Measurements from ENCODE around the gene STX2. TPM values are rescaled to one million over a fixed set of nuclear protein-coding genes. Genes with fewer than 3 reads are reported as not detected.

STX2 gene
- total RNA-seq, 4 donors from 2014 or later = 2.9 to 14.7 (median 4.7) TPM

DNA sequence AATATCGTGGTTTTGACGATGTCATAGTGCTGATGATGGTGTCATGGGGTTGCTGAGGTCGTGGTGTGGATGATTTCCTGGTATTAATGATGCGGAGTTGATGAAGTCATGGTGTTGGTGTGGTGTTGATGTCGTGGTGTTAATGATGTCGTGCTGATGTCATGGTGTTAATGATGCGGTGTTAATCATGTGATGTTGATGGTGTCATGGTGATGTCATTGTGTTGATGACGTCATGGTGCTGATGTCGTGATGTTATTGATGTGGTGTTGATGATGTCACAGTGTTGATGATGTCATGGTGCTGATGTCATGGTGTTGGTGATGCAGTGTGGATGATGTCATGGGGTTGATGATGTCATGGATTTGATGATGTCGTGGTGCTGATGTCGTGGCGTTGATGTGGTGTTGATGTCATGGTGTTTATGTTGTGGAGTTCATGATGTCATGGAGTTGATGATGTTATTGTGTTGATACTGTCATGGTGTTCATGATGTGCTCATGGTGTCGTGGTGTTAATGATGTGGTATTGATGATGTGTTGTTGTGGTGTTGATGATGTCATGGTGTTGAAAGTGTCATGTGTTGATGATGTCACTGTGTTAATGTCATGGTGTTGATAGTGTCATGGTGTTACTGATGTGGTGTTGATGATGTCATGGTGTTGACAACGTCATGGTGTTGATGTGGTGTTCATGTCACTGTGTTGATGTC is 74.4 kb downstream of the STX2 start:
- TF ChIP-seq POLR2A (IDR thresholded peaks at IDR 0.05) = no peak
- TF ChIP-seq, protein P1, sequence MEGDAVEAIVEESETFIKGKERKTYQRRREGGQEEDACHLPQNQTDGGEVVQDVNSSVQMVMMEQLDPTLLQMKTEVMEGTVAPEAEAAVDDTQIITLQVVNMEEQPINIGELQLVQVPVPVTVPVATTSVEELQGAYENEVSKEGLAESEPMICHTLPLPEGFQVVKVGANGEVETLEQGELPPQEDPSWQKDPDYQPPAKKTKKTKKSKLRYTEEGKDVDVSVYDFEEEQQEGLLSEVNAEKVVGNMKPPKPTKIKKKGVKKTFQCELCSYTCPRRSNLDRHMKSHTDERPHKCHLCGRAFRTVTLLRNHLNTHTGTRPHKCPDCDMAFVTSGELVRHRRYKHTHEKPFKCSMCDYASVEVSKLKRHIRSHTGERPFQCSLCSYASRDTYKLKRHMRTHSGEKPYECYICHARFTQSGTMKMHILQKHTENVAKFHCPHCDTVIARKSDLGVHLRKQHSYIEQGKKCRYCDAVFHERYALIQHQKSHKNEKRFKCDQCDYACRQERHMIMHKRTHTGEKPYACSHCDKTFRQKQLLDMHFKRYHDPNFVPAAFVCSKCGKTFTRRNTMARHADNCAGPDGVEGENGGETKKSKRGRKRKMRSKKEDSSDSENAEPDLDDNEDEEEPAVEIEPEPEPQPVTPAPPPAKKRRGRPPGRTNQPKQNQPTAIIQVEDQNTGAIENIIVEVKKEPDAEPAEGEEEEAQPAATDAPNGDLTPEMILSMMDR (IDR thresholded peaks at IDR 0.05) = peak in 1 of 3 donors; percentile 80
- 84 to 95% methylated on average over 14 of the region's 14 CpGs for WGBS, 2 donors
- intact Hi-C loops (cut with DNase I; ENCODE audit: low total_unique reads) = loop anchor here (10.0 kb wide), 1 partner anchor 50 kb away; no protein-coding TSS in a partner anchor
- no peak overlapping the region for H3K4me3 ChIP-seq (ENCODE audit: low read depth, poor library complexity, severe bottlenecking)
- DNase-seq (ENCODE audit: low spot score in 2 of 2) = no peak

DNA sequence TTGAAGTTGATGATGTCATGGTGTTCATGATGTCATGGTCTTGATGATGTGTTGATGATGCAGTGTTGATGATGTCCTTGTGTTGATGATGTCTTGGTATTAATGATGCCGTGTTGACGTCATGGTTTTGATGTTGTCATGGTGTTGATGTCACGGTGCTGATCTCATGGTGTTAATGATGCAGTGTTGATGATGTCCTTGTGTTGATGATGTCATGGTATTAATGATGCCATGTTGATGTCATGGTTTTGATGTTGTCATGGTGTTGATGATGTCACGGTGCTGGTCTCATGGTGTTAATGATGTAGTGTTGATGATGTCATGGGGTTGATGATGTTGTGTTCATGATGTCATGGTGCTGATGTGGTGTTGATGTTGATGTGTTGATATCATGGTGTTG is 75.0 kb downstream of the STX2 start:
- 95 to 97% methylated on average over 4 of the region's 4 CpGs for WGBS, 2 donors
- intact Hi-C loops (cut with DNase I; ENCODE audit: low total_unique reads) = loop anchor here (10.0 kb wide), 1 partner anchor 51 kb away; no protein-coding TSS in a partner anchor
- H3K4me3 ChIP-seq (ENCODE audit: low read depth, poor library complexity, severe bottlenecking) = no peak overlapping the region
- DNase-seq (ENCODE audit: low spot score in 2 of 2) = no peak
- TF ChIP-seq, protein P1 (IDR thresholded peaks at IDR 0.05) = no peak
- TF ChIP-seq POLR2A (IDR thresholded peaks at IDR 0.05) = no peak

DNA sequence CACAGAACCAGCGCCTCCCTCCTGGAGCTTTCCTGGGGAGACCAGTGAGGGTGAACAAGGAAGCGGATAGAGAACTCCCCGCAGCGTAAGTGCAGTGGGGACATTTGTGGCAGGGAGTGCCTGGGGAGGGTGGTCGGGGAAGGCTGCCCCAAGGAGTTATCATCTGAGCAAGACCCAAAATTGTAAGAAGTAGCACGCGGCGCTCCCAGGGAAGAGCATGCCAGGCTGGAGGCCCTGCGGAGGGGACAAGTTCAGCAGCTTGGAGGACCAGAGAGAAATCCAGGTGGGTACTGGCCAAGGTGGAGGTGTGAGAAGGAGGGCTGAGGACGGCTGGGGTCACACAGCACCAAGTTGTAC is 76.8 kb downstream of the STX2 start:
- intact Hi-C loops (cut with DNase I; ENCODE audit: low total_unique reads) = loop anchor here (10.0 kb wide), 1 partner anchor 53 kb away; no protein-coding TSS in a partner anchor
- H3K4me3 ChIP-seq (ENCODE audit: low read depth, poor library complexity, severe bottlenecking) = no peak overlapping the region
- no peak for TF ChIP-seq POLR2A (IDR thresholded peaks at IDR 0.05)
- TF ChIP-seq, protein P1 (IDR thresholded peaks at IDR 0.05) = no peak
- 57 to 76% methylated on average over 10 of the region's 10 CpGs for WGBS, 2 donors
- DNase-seq (ENCODE audit: low spot score in 2 of 2) = no peak

DNA sequence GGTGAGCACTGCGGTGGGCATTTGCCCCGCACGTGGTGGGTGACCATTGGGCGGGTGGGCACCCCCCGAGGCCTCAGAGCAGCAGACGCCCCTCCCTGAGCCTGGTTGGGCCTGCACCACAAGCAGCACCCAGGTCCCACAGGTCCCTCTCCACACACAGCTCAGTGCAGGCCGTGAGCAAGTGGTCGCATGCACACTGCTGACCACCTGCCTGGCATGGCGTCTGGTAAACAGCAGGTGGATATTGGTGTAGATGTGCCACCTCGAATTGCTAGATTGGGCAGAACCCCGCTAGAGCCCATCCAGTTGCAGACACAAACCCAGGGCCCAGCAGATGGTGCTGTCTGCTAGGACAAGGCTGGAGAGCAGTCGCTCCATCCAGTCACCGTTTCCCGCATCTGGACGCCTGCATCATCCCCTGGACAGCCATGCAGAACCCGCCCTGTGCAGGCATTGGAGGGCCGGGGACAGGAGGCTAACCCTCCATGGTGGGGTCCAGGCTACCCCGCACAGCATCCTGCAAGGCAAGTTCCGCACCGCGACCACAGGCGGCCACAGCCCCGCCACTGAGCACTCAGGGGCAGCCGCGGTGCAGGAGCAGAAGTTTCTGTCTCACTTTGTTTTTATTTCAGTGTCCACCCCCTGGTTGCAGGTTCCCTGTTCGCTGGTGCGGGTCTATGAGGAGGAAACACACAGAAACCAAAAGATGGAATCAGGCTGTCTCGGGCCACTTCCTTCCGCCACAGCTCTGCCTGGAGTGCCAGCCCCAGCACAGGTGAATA is 77.3 kb downstream of the STX2 start:
- H3K4me3 ChIP-seq (ENCODE audit: low read depth, poor library complexity, severe bottlenecking) = no peak overlapping the region
- no peak for DNase-seq (ENCODE audit: low spot score in 2 of 2)
- TF ChIP-seq, protein P1 (IDR thresholded peaks at IDR 0.05) = no peak
- 42 to 49% methylated on average over 14 to 24 of the region's 29 CpGs for WGBS, 2 donors
- intact Hi-C loops (cut with DNase I; ENCODE audit: low total_unique reads) = loop anchor here (10.0 kb wide), 1 partner anchor 53 kb away; no protein-coding TSS in a partner anchor

DNA sequence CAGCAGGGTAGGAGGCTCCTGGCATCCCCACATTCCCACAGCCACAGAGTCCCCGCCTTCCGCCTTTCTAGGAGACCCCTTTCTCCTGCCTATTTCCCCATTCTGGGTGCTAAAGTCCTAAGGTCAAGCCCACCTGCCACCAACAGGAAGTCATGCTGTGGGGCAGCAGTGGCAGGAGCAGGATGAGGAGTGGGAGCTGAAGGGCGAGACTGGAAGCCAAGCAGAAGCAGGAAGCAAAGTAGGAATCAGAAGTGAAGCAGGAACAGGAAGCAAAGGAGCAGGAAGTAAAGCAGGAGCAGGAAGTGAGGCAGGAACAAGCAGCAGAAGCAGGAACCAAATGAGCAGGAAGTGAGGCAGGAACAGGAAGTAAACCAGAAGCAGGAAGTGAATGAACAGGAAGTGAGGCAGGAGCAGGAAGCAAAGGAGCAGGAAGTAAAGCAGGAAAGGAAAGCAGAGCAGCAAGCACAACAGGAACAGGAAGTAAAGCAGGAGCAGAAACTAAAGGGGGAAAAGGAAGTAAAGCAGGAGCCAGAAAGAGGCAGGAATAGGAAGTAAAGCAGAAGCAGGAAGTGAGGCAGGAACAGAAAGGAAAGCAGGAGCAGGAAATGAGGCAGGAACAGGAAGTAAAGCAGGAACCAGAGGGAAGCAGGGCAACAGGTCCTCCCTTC is 84.7 kb downstream of the STX2 start:
- WGBS, 2 donors = 91 to 97% methylated on average over 3 of the region's 3 CpGs
- H3K4me3 ChIP-seq (ENCODE audit: low read depth, poor library complexity, severe bottlenecking) = no peak overlapping the region

More for the DNA sequence above, 84.7 kb downstream of the STX2 start:
- intact Hi-C loops (cut with DNase I; ENCODE audit: low total_unique reads) = no loop called here
- TF ChIP-seq, protein P1 (IDR thresholded peaks at IDR 0.05) = no peak
- no peak for TF ChIP-seq POLR2A (IDR thresholded peaks at IDR 0.05)
- DNase-seq (ENCODE audit: low spot score in 2 of 2) = no peak

All from lower leg skin (tissue), 4 donors.